Measurements from ENCODE around the gene PUSL1.

GRCh38 chr1:1259119-1259488, 49.3 kb upstream of the PUSL1 start:
- peak; percentile 47; the same call in 1 of the 2 replicates for TF ChIP-seq POLR2A (IDR thresholded peaks at IDR 0.05; ENCODE audit: low read depth, low read length)
- TF ChIP-seq POLR2AphosphoS5 (IDR thresholded peaks at IDR 0.05; ENCODE audit: low read depth, low read length): peak; percentile 47; the same call in 1 of the 2 replicates
- no peak for TF ChIP-seq TAF1 (IDR thresholded peaks at IDR 0.05; ENCODE audit: low read depth, low read length)
- TF ChIP-seq SPI1 (IDR thresholded peaks at IDR 0.05; ENCODE audit: low read depth, low read length): no peak
- no peak for TF ChIP-seq POU2F2 (IDR thresholded peaks at IDR 0.05; ENCODE audit: low read depth, low read length)
